Sigmoid colon (tissue), 7 donors: ENCODE data around the gene CSAD. TPM values are rescaled to one million over a fixed set of nuclear protein-coding genes. Genes with fewer than 3 reads are reported as not detected.

Experiments
- DNase-seq: peaks from one replicate; pipeline ENCODE4 v3.0.0-alpha.2; 2019
- H3K27ac ChIP-seq, 4 donors: fragments of 200-600 bp; sonication (generic); one replicate each; pipeline ENCODE4 v1.5.1; 2016 to 2019; ENCODE audit warnings: mild to moderate bottlenecking in 1 of 4
- H3K27me3 ChIP-seq, 3 donors: fragments of 200-600 bp; sonication (generic); one replicate each; pipeline ENCODE4 v1.5.1; 2019; ENCODE audit warnings: mild to moderate bottlenecking in 1 of 3
- H3K36me3 ChIP-seq, 4 donors: fragments of 200-600 bp; sonication (generic); one replicate each; pipeline ENCODE4 v1.5.1; 2016 to 2019
- H3K4me1 ChIP-seq, 4 donors: fragments of 200-600 bp; sonication (generic); one replicate each; pipeline ENCODE4 v1.5.1; 2017 to 2019
- H3K4me3 ChIP-seq, 4 donors: fragments of 200-600 bp; sonication (generic); one replicate each; pipeline ENCODE4 v1.5.1; 2017 to 2019; ENCODE audit warnings: mild to moderate bottlenecking in 2 of 4, moderate library complexity in 1 of 4
- H3K9me3 ChIP-seq, 4 donors: fragments of 200-600 bp in 3 of 4; sonication (generic) in 3 of 4; one replicate each; pipeline versions ENCODE4 v1.5.1 to v1.6.1; 2013 to 2019
- CTCF ChIP-seq, 4 experiments: fragments of 450-650 bp in 3 of 4; fragments of 200-600 bp in 1 of 4; IDR thresholded peaks; one replicate each; pipeline ENCODE4 v1.5.1; 2016 to 2019; ENCODE audit warnings: antibody characterized with exemption in 4 of 4, mild to moderate bottlenecking in 3 of 4, moderate library complexity in 2 of 4
- EP300 ChIP-seq, 4 donors: sonication (generic); formaldehyde crosslinking; IDR thresholded peaks; one replicate each; pipeline ENCODE4 v1.6.1; 2017; ENCODE audit warnings: antibody characterized with exemption in 4 of 4
- POLR2A ChIP-seq, 2 donors: fragments of 450-650 bp; IDR thresholded peaks; one replicate each; pipeline ENCODE4 v1.6.1; 2016; ENCODE audit warnings: antibody characterized with exemption in 2 of 2, mild to moderate bottlenecking in 2 of 2, moderate library complexity in 2 of 2
- POLR2AphosphoS5 ChIP-seq, 4 donors: sonication (generic); formaldehyde crosslinking; IDR thresholded peaks; one replicate each; pipeline ENCODE4 v1.6.1; 2017; ENCODE audit warnings: antibody characterized with exemption in 4 of 4
- WGBS, 2 donors: extraction: QIAGEN DNeasy Blood & Tissue Kit; methylation state at CpG; one replicate each; pipeline ENCODE4 v1.1.7; 2013; 5-methylcytosine and 5-hydroxymethylcytosine counted together
- intact Hi-C: fragments of 100-400 bp; cut with DNase I; formaldehyde crosslinking; loops from one replicate; pipeline ENCODE4 v1.15.1; 2023
- polyA plus RNA-seq, 3 donors: library from polyadenylated mRNA; stranded (reverse); fragments of 200-250 nt; gene quantifications; one replicate each; pipeline ENCODE4 v1.2.3, GENCODE V29; 2013
- total RNA-seq, 4 donors: library from RNA; depleted of rRNA; stranded (reverse); fragments of >200 nt; gene quantifications; one replicate each; pipeline ENCODE4 v1.1.0, GENCODE V29; 2016
- donor health status: healthy with polysubstance abuse.
- donor health status: Bipolar disorder and iron deficiency.
- donor health status: healthy.

Gene CSAD
- total and polyA plus RNA-seq, 7 donors: 1.2 to 51.0 (median 19.6) TPM

DNA sequence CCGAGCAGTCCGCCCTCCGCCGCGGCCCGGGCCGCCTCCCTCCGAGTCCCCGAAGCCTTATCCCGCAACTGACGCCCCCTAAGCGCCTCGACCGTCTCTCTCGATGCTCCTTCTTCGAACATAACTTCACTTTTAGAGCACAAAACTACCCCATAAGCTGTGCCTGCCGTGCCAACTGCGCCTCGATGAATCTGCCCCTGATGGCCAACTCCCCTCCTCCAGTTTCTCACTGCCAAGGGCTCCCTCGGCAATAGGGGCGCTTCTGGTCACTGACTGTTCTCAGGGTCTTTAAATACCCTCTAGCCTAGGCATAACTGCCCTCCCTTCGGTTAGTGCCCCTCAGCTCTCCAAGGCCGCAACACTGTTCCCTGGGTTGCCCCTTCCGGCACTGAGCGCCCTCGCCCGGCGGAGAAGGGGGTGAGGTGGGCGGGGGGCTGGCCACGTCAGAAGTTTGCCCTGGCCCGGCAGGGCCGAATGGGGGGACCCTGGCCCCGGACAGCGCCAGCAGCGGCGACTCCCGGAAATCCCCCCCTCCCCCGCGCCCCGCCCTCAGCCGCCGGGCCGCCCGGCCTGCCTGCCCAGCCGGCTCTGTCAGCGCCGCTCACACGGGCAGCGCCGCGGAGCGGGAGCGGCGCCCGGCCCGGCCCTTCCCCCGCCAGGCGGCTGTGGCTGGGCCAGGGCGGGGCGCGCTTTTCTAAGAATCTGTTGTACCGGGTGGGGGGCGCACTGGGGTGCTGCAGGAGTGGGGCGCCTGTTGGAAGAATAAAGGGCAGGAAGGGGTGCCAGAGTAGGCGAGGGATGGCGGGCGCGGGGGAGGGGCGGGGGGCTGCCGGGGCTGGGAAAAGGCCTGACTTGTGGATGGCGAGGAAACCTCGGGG lies 40.7 kb upstream of the CSAD start:
- 1% methylated on average over 72 of the region's 72 CpGs for WGBS, 2 donors
- H3K4me1 ChIP-seq: peaks cover 0 to 75% (median 67%) of the 10 kb centered on the region in 4 donors
- DNase-seq: peak; percentile 85
- intact Hi-C loops: loop anchor here (2.0 kb wide), 2 partner anchors 29 to 73 kb away; partner anchors contain the start of gene PFDN5
- H3K27me3 ChIP-seq: no peaks in the 10 kb centered on the region
- peak overlapping the region; percentile 95 to 100 (median 99) for H3K27ac ChIP-seq
- peak overlapping the region; percentile 67 to 89 (median 81) for H3K4me3 ChIP-seq
- TF ChIP-seq POLR2A (IDR thresholded peaks at IDR 0.05) (peak; percentile 68 to 87), POLR2AphosphoS5 (IDR thresholded peaks at IDR 0.05) (peak in 3 of 4 donors; percentile 61 to 80 (median 75)), CTCF (IDR thresholded peaks at IDR 0.05) (no peak), EP300 (IDR thresholded peaks at IDR 0.05) (no peak)
- H3K36me3 ChIP-seq: no peaks in the 10 kb centered on the region
- no peaks in the 10 kb centered on the region for H3K9me3 ChIP-seq

DNA sequence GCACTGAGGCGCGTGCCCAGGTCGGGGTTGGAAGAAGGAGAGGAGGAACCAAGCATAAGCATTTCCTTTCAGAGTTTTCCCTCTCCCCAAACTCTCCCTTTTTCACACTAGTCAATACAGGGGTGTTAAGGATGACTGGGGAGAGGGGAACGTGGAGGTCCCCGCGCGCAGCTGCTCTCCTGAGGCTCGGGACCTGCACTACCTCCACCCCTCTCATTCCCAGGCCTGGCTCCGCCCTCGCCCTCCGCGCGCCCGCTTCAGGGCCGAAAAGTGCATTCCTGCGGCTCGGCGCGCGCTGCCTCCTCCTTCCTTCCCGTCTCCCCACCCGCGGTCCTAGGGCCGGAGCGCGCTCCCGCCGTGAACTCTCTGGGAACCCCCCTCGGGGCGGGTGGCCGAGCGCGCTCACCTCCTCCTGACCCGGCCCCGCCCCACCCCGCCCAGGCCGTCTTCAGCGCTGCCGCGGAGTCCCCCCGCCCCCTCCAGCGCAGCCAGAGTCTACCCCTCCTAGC lies 40.0 kb upstream of the CSAD start:
- Histone ChIP-seq H3K4me1 (peaks cover 0 to 79% (median 68%) of the 10 kb centered on the region in 4 donors), H3K27ac (peak overlapping the region; percentile 95 to 100 (median 99))
- intact Hi-C loops: loop anchor here (2.0 kb wide), 2 partner anchors 30 to 74 kb away; partner anchors contain the start of gene PFDN5

GRCh38 chr12:53219956-53220693 lies 39.4 kb upstream of the CSAD start:
- no peak for TF ChIP-seq POLR2A (IDR thresholded peaks at IDR 0.05)
- TF ChIP-seq POLR2AphosphoS5 (IDR thresholded peaks at IDR 0.05): peak in 2 of 4 donors; percentile 8 to 19
- peak overlapping the region; percentile 67 to 89 (median 81) for H3K4me3 ChIP-seq
- H3K27me3 ChIP-seq: no peaks in the 10 kb centered on the region
- H3K27ac ChIP-seq: peak overlapping the region; percentile 95 to 100 (median 99)
- peaks cover 0 to 5% (median 2%) of the 10 kb centered on the region in 4 donors for H3K36me3 ChIP-seq
- H3K9me3 ChIP-seq: no peaks in the 10 kb centered on the region
- intact Hi-C loops: loop anchor here (2.0 kb wide), 3 partner anchors 13 to 75 kb away; partner anchors contain the start of genes PFDN5 and RARG
- peak; percentile 89 for DNase-seq
- H3K4me1 ChIP-seq: peaks cover 0 to 79% (median 68%) of the 10 kb centered on the region in 4 donors
- 0 to 1% methylated on average over 53 of the region's 53 CpGs for WGBS, 2 donors

More for the DNA sequence above, 40.0 kb upstream of the CSAD start:
- no peak for TF ChIP-seq CTCF (IDR thresholded peaks at IDR 0.05)
- peak in 1 of 2 donors; percentile 10 for TF ChIP-seq POLR2A (IDR thresholded peaks at IDR 0.05)
- TF ChIP-seq EP300 (IDR thresholded peaks at IDR 0.05): no peak
- peak in 1 of 4 donors; percentile 61 for TF ChIP-seq POLR2AphosphoS5 (IDR thresholded peaks at IDR 0.05)
- Histone ChIP-seq H3K9me3 (no peaks in the 10 kb centered on the region), H3K4me3 (peak overlapping the region; percentile 67 to 89 (median 81)), H3K27me3 (no peaks in the 10 kb centered on the region), H3K36me3 (no peaks in the 10 kb centered on the region)
- DNase-seq: peak; percentile 95
- WGBS, 2 donors: 1% methylated on average over 42 of the region's 42 CpGs

- Histone ChIP-seq H3K9me3 (no peaks in the 10 kb centered on the region), H3K4me1 (peaks cover 0 to 79% (median 68%) of the 10 kb centered on the region in 4 donors), H3K27me3 (no peaks in the 10 kb centered on the region), H3K36me3 (peaks cover 6 to 12% (median 9%) of the 10 kb centered on the region in 4 donors), H3K4me3 (peak overlapping the region; percentile 67 to 89 (median 81)), H3K27ac (peak overlapping the region; percentile 95 to 100 (median 99))
- intact Hi-C loops: loop anchor here (2.0 kb wide), 1 partner anchor 13 kb away; the partner anchor contains the start of gene RARG
- WGBS, 2 donors: 1 to 8% methylated on average over 27 of the region's 27 CpGs
- TF ChIP-seq CTCF (IDR thresholded peaks at IDR 0.05) (no peak), POLR2AphosphoS5 (IDR thresholded peaks at IDR 0.05) (peak in 2 of 4 donors; percentile 3 to 18)
- no peak for DNase-seq
Observed at GRCh38 chr12:53219292-53219955, 38.7 kb upstream of the CSAD start.
